ENCODE measurements around the gene STK38.

STK38 gene

GRCh38 chr6:36524871-36525270 is 22.4 kb downstream of the STK38 start:
- no peaks in the 10 kb centered on the region for H3K4me1 ChIP-seq (ENCODE audit: control insufficient read depth, low read length)
- no peaks in the 10 kb centered on the region for H3F3A ChIP-seq (ENCODE audit: control insufficient read depth, insufficient read depth)
- peaks cover 21% of the 10 kb centered on the region for H3K79me2 ChIP-seq (ENCODE audit: control insufficient read depth, low read length)
- H3K4me2 ChIP-seq (ENCODE audit: low read length) = no peak overlapping the region
- H3K27ac ChIP-seq (ENCODE audit: low read depth, low read length) = no peak overlapping the region
- no peaks in the 10 kb centered on the region for H3K9me2 ChIP-seq (replicated peaks; ENCODE audit: control insufficient read depth, low read length)
- H3K36me3 ChIP-seq (ENCODE audit: control insufficient read depth, low read length) = peaks cover 77% of the 10 kb centered on the region
- TF ChIP-seq CTCF (IDR thresholded peaks at IDR 0.05; ENCODE audit: low read depth, low read length, poor library complexity, severe bottlenecking) (no peak), EZH2phosphoT487 (IDR thresholded peaks at IDR 0.05; ENCODE audit: borderline replicate concordance, low read length) (no peak)
- no peak overlapping the region for H3K4me3 ChIP-seq (ENCODE audit: low read length)
- H3K9me3 ChIP-seq (ENCODE audit: control insufficient read depth, insufficient read depth, low read length) = no peaks in the 10 kb centered on the region
- H3K27me3 ChIP-seq (ENCODE audit: control insufficient read depth, low read length) = no peaks in the 10 kb centered on the region
- H4K20me1 ChIP-seq (ENCODE audit: control insufficient read depth, insufficient read depth, low read depth, low read length) = no peaks in the 10 kb centered on the region

GRCh38 chr6:36523936-36524499 is 23.3 kb downstream of the STK38 start:
- TF ChIP-seq CTCF (IDR thresholded peaks at IDR 0.05; ENCODE audit: low read depth, low read length, poor library complexity, severe bottlenecking) = no peak
- peaks cover 15% of the 10 kb centered on the region for H3K79me2 ChIP-seq (ENCODE audit: control insufficient read depth, low read length)

GRCh38 chr6:36523451-36523850 is 23.8 kb downstream of the STK38 start:
- no peak overlapping the region for H3K4me3 ChIP-seq (ENCODE audit: low read length)
- H3F3A ChIP-seq (ENCODE audit: control insufficient read depth, insufficient read depth) = no peaks in the 10 kb centered on the region
- peaks cover 78% of the 10 kb centered on the region for H3K36me3 ChIP-seq (ENCODE audit: control insufficient read depth, low read length)
- no peaks in the 10 kb centered on the region for H4K20me1 ChIP-seq (ENCODE audit: control insufficient read depth, insufficient read depth, low read depth, low read length)
- H3K9me2 ChIP-seq (replicated peaks; ENCODE audit: control insufficient read depth, low read length) = no peaks in the 10 kb centered on the region
- H3K27ac ChIP-seq (ENCODE audit: low read depth, low read length) = no peak overlapping the region
- no peak for TF ChIP-seq EZH2phosphoT487 (IDR thresholded peaks at IDR 0.05; ENCODE audit: borderline replicate concordance, low read length)
- no peak for TF ChIP-seq CTCF (IDR thresholded peaks at IDR 0.05; ENCODE audit: low read depth, low read length, poor library complexity, severe bottlenecking)
- no peak overlapping the region for H3K4me2 ChIP-seq (ENCODE audit: low read length)
- H3K79me2 ChIP-seq (ENCODE audit: control insufficient read depth, low read length) = peaks cover 10% of the 10 kb centered on the region
- no peaks in the 10 kb centered on the region for H3K27me3 ChIP-seq (ENCODE audit: control insufficient read depth, low read length)
- H3K9me3 ChIP-seq (ENCODE audit: control insufficient read depth, insufficient read depth, low read length) = no peaks in the 10 kb centered on the region
- H3K4me1 ChIP-seq (ENCODE audit: control insufficient read depth, low read length) = no peaks in the 10 kb centered on the region

More at GRCh38 chr6:36523936-36524499, 23.3 kb downstream of the STK38 start:
- Histone ChIP-seq H4K20me1 (ENCODE audit: control insufficient read depth, insufficient read depth, low read depth, low read length) (no peaks in the 10 kb centered on the region), H3F3A (ENCODE audit: control insufficient read depth, insufficient read depth) (no peaks in the 10 kb centered on the region), H3K27me3 (ENCODE audit: control insufficient read depth, low read length) (no peaks in the 10 kb centered on the region), H3K4me3 (ENCODE audit: low read length) (no peak overlapping the region), H3K27ac (ENCODE audit: low read depth, low read length) (no peak overlapping the region), H3K36me3 (ENCODE audit: control insufficient read depth, low read length) (peaks cover 77% of the 10 kb centered on the region), H3K9me2 (replicated peaks; ENCODE audit: control insufficient read depth, low read length) (no peaks in the 10 kb centered on the region), H3K4me2 (ENCODE audit: low read length) (no peak overlapping the region), H3K4me1 (ENCODE audit: control insufficient read depth, low read length) (no peaks in the 10 kb centered on the region), H3K9me3 (ENCODE audit: control insufficient read depth, insufficient read depth, low read length) (no peaks in the 10 kb centered on the region)
